ENCODE data around the gene ORAI2.
"Not testable (repeated sequence)": the region's sequence is repeated elsewhere in the genome, so short reads cannot be mapped to it uniquely, and the experiment has no call there.

The ORAI2 gene

GRCh38 chr7:102446387-102447156 is 13.2 kb downstream of the ORAI2 start:
- no peak for DNase-seq (ENCODE audit: low read depth in 2 of 3, low spot score in 2 of 3)

DNA sequence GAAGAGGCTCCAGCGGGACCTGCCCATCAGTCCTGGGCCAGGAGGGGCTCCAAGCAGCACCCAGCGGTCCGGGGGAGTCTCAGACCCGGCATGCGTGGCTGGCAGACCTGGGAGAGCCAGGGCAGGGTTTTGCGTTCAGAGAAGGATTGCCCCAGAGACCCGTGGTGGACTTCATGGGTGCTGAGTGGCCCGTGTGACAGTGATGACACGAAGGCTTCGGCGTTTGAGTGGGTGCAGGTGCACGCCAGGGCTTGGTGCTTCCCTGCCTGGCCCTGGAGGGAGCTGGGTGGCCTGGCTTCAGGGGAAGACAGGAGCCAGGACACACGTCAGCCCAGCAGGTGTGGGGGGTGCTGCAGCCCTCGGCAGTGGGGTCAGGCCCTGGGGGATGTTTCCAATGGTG is 13.9 kb downstream of the ORAI2 start:
- DNase-seq (ENCODE audit: low read depth in 2 of 3, low spot score in 2 of 3): no peak

DNA sequence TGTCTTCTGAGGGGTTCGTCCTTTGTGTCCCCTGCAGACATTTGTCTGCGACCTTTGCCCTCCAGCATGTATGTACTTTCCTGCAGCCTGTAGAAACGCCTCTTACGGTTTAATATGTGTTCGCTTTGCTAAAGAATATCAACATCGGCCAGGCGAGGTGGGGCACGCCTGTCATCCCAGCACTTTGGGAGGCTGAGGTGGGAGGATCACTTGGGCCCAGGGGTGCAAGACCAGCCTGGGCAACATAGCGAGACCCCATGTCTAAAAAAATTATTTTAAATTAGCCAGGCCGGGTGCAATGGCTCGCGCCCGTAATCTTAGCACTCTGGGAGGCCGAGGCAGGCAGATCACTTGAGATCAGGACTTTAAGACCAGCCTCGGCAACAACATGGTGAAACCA is 15.8 kb downstream of the ORAI2 start:
- DNase-seq (ENCODE audit: low read depth in 2 of 3, low spot score in 2 of 3): no peak

GRCh38 chr7:102450242-102450641 is 16.9 kb downstream of the ORAI2 start:
- DNase-seq (ENCODE audit: low read depth in 2 of 3, low spot score in 2 of 3): no peak

GRCh38 chr7:102451371-102452054 is 18.1 kb downstream of the ORAI2 start:
- DNase-seq (ENCODE audit: low read depth in 2 of 3, low spot score in 2 of 3): no peak

DNA sequence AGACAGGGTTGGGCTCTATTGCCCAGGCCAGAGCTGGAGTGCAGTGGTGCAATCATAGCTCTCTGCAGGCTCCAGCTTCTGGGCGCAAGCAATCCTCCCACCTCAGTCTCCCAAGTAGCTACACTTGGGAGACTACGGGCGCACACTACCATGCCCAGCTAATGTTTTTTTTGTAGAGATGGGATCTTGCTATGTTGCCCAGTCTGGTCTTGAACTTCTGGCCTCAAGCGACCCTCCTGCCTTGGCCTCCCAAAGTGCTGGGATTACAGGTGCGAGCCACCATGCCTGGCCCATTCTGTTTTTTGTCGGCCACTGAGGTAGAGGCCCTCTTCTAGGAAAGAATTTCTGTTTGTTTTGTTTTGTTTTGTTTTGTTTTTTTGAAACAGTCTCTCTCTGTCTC is 19.1 kb downstream of the ORAI2 start:
- DNase-seq (ENCODE audit: low read depth in 2 of 3, low spot score in 2 of 3): no peak

DNA sequence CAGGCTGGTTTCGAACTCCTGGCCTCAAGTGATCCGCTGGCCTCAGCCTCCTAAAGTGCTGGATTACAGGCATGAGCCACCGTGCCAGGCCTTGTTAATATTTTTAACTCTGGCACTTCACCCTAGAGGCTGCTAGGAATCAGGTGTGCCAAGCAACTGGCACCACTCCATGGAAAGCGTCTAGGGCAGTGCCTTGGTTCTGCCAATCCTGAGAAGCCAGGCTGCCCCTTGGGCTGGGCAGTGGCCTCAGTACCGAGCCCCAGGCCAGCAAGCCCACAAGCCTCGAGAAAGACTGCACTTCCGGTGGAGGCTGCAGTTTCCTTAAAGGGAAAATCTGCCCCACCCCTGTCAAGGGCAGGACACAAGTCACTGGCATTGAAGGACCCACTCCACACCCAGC is 19.9 kb downstream of the ORAI2 start:
- DNase-seq (ENCODE audit: low read depth in 2 of 3, low spot score in 2 of 3): no peak

GRCh38 chr7:102454468-102454867 is 21.1 kb downstream of the ORAI2 start:
- no peak for DNase-seq (ENCODE audit: low read depth in 2 of 3, low spot score in 2 of 3)

DNA sequence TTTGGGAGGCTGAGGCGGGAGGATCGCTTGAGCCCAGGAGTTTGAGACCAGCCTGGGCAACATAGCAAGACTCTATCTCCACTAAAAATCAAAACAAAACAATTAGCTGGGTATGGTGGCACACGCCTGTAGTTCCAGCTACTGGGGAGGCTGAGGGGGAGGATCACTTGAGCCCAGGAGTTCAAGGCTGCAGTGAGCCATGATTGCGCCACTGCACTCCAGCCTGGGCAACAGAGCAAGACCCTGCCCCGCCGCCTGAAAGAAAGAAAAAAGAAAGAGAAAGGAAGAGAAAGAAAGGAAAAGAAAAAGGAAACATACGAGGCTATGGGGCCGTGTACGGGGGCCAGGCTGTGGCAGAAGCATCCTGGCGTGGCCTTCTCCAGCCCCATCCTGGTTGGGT is 21.6 kb downstream of the ORAI2 start:
- DNase-seq (ENCODE audit: low read depth in 2 of 3, low spot score in 2 of 3): not testable (repeated sequence)

DNA sequence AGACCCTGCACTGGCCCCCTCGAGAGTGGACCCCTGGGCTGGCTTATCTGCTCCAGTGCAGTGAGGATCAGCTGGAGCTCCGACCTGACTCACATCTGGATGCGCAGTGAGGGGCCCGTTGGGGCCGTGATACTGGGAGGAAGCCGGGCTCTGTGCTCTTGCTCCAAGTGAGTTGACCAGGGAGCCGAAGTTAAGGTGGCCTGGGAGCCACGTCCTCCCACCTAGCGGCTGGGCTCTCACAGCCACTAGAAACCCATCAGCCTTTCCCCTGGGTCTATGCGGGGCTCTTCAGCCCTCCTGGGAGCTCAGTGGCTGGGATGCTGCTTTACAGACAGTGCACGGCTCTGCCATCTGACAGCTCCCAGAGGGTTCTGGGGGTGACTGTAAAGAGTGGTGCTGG is 22.2 kb downstream of the ORAI2 start:
- DNase-seq (ENCODE audit: low read depth in 2 of 3, low spot score in 2 of 3): no peak

DNA sequence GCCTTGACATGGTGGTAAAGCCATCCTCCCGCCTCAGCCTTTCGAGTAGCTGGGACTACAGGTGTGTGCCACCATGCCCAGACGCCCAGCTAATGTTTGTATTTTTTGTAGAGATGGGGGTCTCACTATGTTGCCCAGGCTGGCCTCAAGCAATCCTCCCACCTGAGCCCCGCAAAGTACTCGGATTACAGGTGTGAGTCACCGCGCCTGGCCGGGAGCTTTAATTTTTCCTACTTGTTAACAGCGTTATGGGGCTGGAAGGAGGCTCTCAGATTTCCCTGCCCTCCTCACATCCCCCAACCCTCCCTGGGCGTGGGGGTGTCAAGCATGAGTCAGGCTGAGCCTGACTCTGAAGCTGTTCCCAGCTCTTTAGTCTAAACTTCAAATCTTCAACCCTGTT is 23.0 kb downstream of the ORAI2 start:
- DNase-seq (ENCODE audit: low read depth in 2 of 3, low spot score in 2 of 3): no peak

DNA sequence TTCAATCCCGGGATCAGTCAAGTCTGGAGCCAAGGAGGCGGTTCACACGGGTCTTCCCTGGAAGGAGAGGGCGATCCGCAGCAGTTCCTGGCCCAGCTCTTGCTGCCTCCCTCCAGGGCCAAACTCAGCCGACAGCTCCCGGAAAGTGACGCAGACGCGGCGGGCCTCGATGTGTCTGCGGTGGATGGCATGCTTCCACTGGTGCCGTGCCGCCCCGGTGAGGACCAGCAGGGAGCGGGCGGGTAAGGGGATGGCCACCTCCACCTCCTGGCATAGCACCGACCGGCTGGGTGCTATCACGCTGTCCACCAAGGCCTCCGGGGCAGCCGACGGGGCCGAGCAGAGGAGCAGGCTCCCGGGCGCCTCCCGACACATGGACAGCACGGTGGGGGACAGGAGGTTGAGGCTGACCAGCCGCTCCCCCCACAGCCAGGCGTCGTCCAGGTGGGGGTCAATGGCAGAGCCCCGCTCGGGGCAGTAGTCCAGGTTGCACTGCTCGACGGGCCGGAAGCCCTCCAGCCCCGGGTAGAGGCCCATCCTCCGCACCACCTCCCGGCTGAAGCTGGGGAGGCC is 24.1 kb downstream of the ORAI2 start:
- DNase-seq (ENCODE audit: low read depth in 2 of 3, low spot score in 2 of 3): no peak

- DNase-seq (ENCODE audit: low read depth in 2 of 3, low spot score in 2 of 3): no peak
Measured at GRCh38 chr7:102459221-102459844, 26.0 kb downstream of the ORAI2 start.

DNA sequence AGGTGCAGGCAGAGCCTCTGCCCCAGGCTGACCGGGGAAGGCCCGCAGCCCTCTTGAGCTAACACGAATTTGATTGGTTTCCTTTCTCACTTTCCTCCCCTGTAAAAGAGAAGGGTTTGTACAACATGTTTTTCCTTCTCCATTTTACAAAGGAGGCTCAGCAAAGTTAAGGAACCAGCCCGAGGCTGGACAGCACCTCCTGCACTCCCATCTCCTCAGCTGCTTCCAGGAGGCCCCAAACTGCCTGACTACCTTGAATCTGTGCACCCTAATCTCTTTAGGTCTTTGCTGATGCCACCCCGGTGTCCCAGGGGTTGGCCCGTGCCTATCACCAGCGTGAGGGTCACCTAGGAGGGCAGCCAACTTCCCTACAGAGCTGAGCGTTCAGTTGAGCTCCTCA is 27.1 kb downstream of the ORAI2 start:
- DNase-seq (ENCODE audit: low read depth in 2 of 3, low spot score in 2 of 3): no peak

GRCh38 chr7:102463841-102464576 is 30.6 kb downstream of the ORAI2 start:
- no peak for DNase-seq (ENCODE audit: low read depth in 2 of 3, low spot score in 2 of 3)

GRCh38 chr7:102464577-102465280 is 31.4 kb downstream of the ORAI2 start, which contains the start of the genes ALKBH4 and LRWD1:
TSS of gene ALKBH4 (minus strand) at chr7:102464863. CDS start at chr7:102464836, 27 bp downstream.
TSS of gene LRWD1 (plus strand) at chr7:102464984. CDS start at chr7:102465081, 97 bp downstream.
- DNase-seq (ENCODE audit: low read depth in 2 of 3, low spot score in 2 of 3): peak; percentile 91 to 96 (median 95)

- DNase-seq (ENCODE audit: low read depth in 2 of 3, low spot score in 2 of 3): no peak
Measured at GRCh38 chr7:102466097-102466496, 32.7 kb downstream of the ORAI2 start.

DNA sequence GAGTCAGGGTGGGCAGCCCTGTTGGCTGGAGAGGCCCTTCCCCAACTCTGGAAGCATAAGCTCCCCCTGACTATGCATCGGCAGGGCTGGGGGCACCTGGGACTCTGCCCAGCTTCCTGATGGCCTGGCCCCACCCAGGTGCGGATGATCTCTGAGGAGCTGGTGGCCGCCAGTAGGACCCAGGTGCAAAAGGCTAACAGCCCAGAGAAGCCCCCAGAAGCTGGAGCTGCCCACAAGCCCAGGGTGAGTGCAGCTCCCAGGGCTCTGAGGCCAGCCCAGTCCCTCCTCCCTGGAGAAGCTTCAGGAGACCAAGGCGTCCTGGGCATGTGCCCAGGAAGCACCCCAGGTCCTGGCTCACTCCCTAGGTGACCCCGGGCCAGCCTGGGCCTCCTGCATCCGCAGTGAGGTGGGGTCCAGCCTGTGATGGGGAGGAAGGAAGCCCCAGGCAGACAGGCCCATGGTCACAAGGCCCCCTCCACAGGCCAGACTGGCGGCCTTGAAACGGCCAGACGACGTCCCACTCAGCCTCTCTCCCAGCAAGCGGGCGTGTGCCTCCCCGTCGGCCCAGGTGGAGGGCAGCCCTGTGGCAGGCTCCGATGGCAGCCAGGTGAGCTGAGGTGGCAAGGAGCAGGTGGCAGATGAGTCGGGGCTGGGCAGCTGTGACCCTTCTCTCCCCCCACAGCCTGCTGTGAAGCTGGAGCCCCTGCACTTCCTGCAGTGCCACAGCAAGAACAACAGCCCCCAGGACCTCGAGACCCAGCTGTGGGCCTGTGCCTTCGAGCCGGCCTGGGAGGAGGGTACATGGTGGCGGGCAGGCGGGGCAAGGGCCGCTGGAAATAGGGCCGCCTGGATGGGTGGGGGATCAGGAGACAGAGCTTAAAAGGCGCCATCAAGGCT is 34.5 kb downstream of the ORAI2 start:
- no peak for DNase-seq (ENCODE audit: low read depth in 2 of 3, low spot score in 2 of 3)
